GM12874 (cell line): ENCODE measurements around the gene STXBP3.

Source experiments
- CTCF ChIP-seq: IDR thresholded peaks from 2 replicates; pipeline ENCODE4 v1.5.1; 2011; ENCODE audit warnings: low read depth, mild to moderate bottlenecking, control low read depth, low read length, moderate library complexity; ENCODE audit not compliant: insufficient read depth

The STXBP3 gene

DNA sequence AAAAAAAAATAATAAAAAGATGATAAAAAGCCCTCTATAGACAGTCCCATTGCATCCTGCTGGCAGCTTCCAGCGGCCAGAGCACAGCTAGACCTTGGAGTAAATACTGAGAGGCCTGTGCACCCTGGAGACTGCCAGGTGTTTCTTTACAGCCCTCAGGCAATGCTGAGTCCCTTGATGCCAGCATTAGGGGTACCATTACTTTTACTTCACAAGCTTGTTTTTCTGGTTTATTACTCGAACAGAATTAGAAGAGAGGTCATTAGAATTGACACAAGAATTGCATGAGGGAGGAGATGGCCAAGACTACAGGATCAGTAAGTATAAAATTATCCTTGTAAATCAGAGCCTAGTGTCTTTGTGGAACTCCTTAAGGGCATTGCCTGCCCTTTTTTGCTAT, 66.9 kb downstream of the STXBP3 start:
- TF ChIP-seq CTCF: no peak

DNA sequence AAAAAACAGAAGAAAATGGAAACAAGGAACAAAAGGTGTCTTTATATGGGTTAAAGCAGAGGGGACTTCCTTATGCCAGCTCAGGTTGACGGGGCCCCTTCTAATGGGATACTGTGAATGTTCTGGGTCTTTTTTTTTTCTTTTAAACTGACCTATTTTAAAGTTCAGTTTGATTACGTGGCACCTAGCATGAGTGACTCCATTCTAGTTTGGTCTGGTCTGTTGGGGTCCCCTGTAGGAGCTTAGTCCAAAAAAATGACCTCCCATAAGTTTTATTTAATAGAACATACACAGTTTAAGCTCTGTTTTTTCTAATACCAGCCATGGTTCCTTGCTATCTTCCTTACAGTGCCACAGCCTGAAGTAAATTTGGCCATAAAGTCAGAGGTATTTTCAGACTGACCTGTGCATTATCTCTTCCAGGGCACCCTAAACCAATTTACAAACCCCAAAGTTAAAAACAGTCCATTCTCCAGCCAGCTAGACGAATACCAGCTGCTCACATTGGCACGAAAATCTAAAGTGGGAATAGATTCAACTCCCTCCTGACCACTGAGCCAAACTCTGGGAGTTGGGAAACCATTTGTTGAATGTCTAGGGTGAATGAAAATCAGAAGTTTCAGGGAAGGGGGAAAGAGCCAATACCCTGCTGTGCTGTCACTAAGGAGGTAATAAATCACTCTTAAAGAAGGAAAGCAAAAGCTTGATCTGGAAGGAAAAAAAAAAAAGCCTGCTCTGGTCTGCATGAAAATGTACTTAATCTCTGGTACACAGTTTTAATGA, 68.1 kb downstream of the STXBP3 start:
- no peak for TF ChIP-seq CTCF

GRCh38 chr1:108815566-108815965, 69.1 kb downstream of the STXBP3 start:
- TF ChIP-seq CTCF: no peak

DNA sequence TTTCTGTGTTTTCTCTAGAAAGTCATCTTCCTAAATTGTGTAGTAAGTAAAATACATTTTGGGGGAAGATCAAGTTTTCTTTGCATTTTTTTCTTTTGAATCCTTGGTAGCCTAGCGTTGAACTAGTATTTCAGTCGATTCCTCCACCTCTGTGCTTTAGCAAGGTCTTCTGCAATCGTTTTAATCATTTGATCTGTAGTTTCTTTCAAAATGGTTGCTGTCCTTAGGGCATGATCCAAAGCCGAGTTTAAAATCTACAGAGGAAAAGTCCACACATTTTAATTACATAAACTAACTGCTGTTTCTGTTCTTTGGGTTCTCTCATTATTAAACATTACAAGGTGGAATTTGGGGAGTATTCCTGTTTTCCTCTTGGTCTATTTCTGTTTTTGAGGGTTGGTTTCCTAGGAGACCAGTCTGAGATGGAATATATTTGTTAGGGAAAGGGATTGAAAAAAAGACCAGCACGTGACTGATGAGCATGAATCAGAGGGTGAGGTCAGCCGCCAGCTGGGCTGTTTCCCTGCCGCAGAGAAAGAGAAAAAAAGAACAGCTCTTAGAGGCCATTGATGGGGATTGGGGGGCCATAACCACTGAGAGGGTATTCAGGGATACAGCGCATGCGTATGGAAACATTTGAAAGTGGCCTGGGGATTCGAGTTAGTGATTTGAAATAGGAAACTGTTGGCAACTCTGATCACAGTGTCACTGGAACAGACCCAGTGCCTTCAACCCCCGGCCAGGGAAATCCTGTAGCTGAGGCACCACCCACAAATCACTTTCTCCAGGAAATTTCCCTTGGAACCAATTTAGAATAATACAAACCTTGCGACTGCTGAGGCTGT, 69.8 kb downstream of the STXBP3 start:
- no peak for TF ChIP-seq CTCF

GRCh38 chr1:108817016-108817415, 70.5 kb downstream of the STXBP3 start:
- TF ChIP-seq CTCF: no peak

DNA sequence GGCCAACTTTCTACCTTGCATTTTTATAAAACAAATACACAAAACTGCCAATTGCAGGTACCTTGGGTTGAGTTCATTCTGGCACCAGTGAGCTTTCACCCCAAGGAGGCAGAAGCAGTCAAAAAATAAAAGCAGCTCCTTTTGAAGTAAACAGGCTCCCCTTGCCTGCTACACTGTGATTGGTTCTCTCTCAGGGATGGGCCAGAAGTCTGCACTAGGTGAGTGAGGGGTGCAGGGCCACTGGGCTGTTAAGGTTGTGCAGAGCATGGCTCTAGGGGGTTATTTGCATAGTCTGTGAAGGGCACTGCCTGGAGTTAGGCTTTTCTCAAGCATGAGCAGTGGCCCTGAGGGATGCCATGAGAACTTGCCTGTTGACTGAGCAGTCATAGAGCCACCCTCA, 71.3 kb downstream of the STXBP3 start:
- no peak for TF ChIP-seq CTCF

DNA sequence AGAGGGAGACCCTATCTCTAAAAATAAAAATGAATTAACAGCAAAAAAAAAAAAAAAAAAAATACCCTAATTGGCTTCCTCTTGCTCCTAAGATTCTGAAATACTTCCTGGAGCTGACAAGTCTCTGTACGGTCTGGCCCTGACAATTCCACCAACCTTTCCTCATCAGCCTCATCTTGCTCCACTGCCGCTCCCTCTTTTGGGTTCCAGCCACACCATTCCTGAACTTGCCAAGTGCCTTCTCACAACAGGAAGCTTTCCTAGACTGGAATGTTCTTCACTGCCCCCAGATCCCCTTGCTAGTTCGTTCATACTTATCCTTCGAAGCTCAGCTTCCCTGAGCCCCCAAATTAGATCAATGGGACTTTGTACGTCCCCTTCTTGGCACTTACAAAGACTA, 73.4 kb downstream of the STXBP3 start:
- no peak for TF ChIP-seq CTCF
